ENCODE measurements around the gene DEFB108B. TPM values are rescaled to one million over a fixed set of nuclear protein-coding genes. Genes with fewer than 3 reads are reported as not detected.
"Not testable (repeated sequence)": the region's sequence is repeated elsewhere in the genome, so short reads cannot be mapped to it uniquely, and the experiment has no call there.

DEFB108B gene
- total RNA-seq, result not detected
- polyA plus RNA-seq, result not detected
- long read RNA-seq, donor 1, result 0 reads
- long read RNA-seq, donor 2, result 0 reads

DNA sequence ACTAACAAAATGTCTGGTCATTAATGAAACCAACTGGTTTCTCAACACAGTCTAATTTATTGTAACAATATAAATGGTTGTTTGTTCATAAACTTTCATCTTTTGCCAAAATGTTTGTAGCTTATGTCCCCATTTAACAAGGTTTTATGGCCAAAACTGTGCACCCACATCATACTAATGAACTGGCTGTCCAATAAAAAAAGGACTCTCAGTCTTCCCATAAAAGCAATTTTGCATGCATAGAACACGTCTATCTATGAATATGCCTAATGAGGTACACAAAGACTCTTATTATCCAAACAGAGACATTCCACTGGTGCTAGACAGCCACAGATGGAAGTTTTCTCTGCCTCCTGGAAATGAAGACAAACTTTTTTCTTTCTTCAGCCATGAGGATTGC, at the start of gene DEFB108B:
Gene DEFB108B, plus strand, starts transcription at position 390 of the 400 bp plus-strand sequence. Its CDS starts 0 bp downstream, at position 390.
- H3K4me3 ChIP-seq; intact Hi-C loops (cut with DNase I); H3K4me1 ChIP-seq; ATAC-seq; H3K36me3 ChIP-seq (ENCODE audit: insufficient read depth in 1 of 2, low read depth in 1 of 2); H3K27me3 ChIP-seq (ENCODE audit: insufficient read depth in 3 of 3, low read length in 2 of 3); H3K9me3 ChIP-seq; H3K27ac ChIP-seq; DNase-seq: not testable (repeated sequence)
- WGBS, 3 donors, result 0% methylated on average over 1 of the region's 1 CpG

- peak overlapping the region; percentile 74 for H3K27ac ChIP-seq
- H3K36me3 ChIP-seq (ENCODE audit: insufficient read depth in 1 of 2, low read depth in 1 of 2); intact Hi-C loops (cut with DNase I); H3K27me3 ChIP-seq (ENCODE audit: insufficient read depth in 3 of 3, low read length in 2 of 3); DNase-seq; H3K9me3 ChIP-seq; H3K4me1 ChIP-seq: not testable (repeated sequence)
- peak overlapping the region; percentile 72 for H3K4me3 ChIP-seq
- WGBS, 3 donors, result 5 to 10% (median 7%) methylated on average over 27 to 40 of the region's 40 CpGs
- peak in 2 of 4 donors; percentile 9 to 32 for ATAC-seq
Observed at GRCh38 chr11:71786114-71786847, 46.7 kb upstream of the DEFB108B start.

DNA sequence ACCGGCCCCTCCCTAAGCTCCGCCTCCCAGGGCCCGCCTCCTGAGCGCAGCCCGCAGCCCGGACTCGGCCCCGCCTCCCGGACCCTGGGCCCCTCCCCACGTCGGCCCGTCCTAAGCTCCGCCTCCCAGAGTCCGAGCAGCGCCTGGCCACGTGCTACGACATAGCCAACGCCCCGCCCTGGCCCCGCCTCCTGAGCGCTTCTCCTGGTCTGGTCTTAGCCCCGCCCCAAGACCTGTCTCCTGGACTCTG, 46.2 kb upstream of the DEFB108B start:
- H3K36me3 ChIP-seq (ENCODE audit: insufficient read depth in 1 of 2, low read depth in 1 of 2); H3K9me3 ChIP-seq; H3K4me1 ChIP-seq; H3K27me3 ChIP-seq (ENCODE audit: insufficient read depth in 3 of 3, low read length in 2 of 3); intact Hi-C loops (cut with DNase I); H3K27ac ChIP-seq: not testable (repeated sequence)
- ATAC-seq, result peak; percentile 99 to 100 (median 100)
- DNase-seq, result peak; percentile 100
- peak overlapping the region; percentile 72 for H3K4me3 ChIP-seq
- 0 to 1% (median 1%) methylated on average over 2 to 22 of the region's 22 CpGs for WGBS, 3 donors

GRCh38 chr11:71787098-71787823, 45.7 kb upstream of the DEFB108B start:
- H3K27ac ChIP-seq, result peak overlapping the region; percentile 68
- peak; percentile 97 to 98 for DNase-seq
- no peak for TF ChIP-seq CTCF (IDR thresholded peaks at IDR 0.05)
- 0% methylated on average over 18 to 57 of the region's 62 CpGs for WGBS, 3 donors
- intact Hi-C loops (cut with DNase I), result no loop called here
- H3K9me3 ChIP-seq, result no peaks in the 10 kb centered on the region
- H3K27me3 ChIP-seq (ENCODE audit: insufficient read depth in 3 of 3, low read length in 2 of 3), result no peaks in the 10 kb centered on the region
- no peaks in the 10 kb centered on the region for H3K36me3 ChIP-seq (ENCODE audit: insufficient read depth in 1 of 2, low read depth in 1 of 2)
- H3K4me1 ChIP-seq, result no peaks in the 10 kb centered on the region
- ATAC-seq, result peak; percentile 98 to 100 (median 99)
- H3K4me3 ChIP-seq, result peak overlapping the region; percentile 64

- ATAC-seq; H3K36me3 ChIP-seq (ENCODE audit: insufficient read depth in 1 of 2, low read depth in 1 of 2); intact Hi-C loops (cut with DNase I): not testable (repeated sequence)
Observed at GRCh38 chr11:71787824-71788454, 45.1 kb upstream of the DEFB108B start.

GRCh38 chr11:71789444-71790196, 43.4 kb upstream of the DEFB108B start:
- DNase-seq; H3K36me3 ChIP-seq (ENCODE audit: insufficient read depth in 1 of 2, low read depth in 1 of 2); H3K27me3 ChIP-seq (ENCODE audit: insufficient read depth in 3 of 3, low read length in 2 of 3); H3K4me1 ChIP-seq; intact Hi-C loops (cut with DNase I); ATAC-seq; H3K27ac ChIP-seq; H3K4me3 ChIP-seq; H3K9me3 ChIP-seq: not testable (repeated sequence)
- WGBS, 3 donors, result 58 to 71% (median 68%) methylated on average over 6 to 8 of the region's 8 CpGs

More at GRCh38 chr11:71787824-71788454, 45.1 kb upstream of the DEFB108B start:
- DNase-seq, result peak; percentile 50 to 60
- WGBS, 3 donors, result 1 to 2% (median 1%) methylated on average over 19 of the region's 19 CpGs
- H3K4me3 ChIP-seq, result peak overlapping the region; percentile 64
- not testable (repeated sequence) for H3K9me3 ChIP-seq; H3K4me1 ChIP-seq; H3K27me3 ChIP-seq (ENCODE audit: insufficient read depth in 3 of 3, low read length in 2 of 3)
- peak overlapping the region; percentile 68 for H3K27ac ChIP-seq

- not testable (repeated sequence) for DNase-seq, ATAC-seq
Observed at GRCh38 chr11:71791111-71791510, 41.9 kb upstream of the DEFB108B start.

More at GRCh38 chr11:71791111-71791510, 41.9 kb upstream of the DEFB108B start:
- H3K27me3 ChIP-seq (ENCODE audit: insufficient read depth in 3 of 3, low read length in 2 of 3); H3K36me3 ChIP-seq (ENCODE audit: insufficient read depth in 1 of 2, low read depth in 1 of 2); H3K9me3 ChIP-seq; intact Hi-C loops (cut with DNase I); H3K4me1 ChIP-seq; H3K4me3 ChIP-seq; H3K27ac ChIP-seq: not testable (repeated sequence)
- 43 to 50% (median 44%) methylated on average over 7 of the region's 7 CpGs for WGBS, 3 donors
